ENCODE results near the gene MAP2K7.

Gene MAP2K7

GRCh38 chr19:7873304-7874075, 30.2 kb upstream of the MAP2K7 start:
- Histone ChIP-seq H3K4me3 (peak overlapping the region in 1 of 2 donors; percentile 30), H3K36me3 (no peaks in the 10 kb centered on the region), H3K4me1 (peaks cover 0 to 59% (median 40%) of the 10 kb centered on the region in 4 donors), H3K9me3 (no peaks in the 10 kb centered on the region), H3K27me3 (peaks cover 0 to 38% of the 10 kb centered on the region in 2 donors), H3K27ac (no peak overlapping the region)
- intact Hi-C loops (cut with DNase I; ENCODE audit: low total_unique reads) = no loop called here
- TF ChIP-seq, protein P1, sequence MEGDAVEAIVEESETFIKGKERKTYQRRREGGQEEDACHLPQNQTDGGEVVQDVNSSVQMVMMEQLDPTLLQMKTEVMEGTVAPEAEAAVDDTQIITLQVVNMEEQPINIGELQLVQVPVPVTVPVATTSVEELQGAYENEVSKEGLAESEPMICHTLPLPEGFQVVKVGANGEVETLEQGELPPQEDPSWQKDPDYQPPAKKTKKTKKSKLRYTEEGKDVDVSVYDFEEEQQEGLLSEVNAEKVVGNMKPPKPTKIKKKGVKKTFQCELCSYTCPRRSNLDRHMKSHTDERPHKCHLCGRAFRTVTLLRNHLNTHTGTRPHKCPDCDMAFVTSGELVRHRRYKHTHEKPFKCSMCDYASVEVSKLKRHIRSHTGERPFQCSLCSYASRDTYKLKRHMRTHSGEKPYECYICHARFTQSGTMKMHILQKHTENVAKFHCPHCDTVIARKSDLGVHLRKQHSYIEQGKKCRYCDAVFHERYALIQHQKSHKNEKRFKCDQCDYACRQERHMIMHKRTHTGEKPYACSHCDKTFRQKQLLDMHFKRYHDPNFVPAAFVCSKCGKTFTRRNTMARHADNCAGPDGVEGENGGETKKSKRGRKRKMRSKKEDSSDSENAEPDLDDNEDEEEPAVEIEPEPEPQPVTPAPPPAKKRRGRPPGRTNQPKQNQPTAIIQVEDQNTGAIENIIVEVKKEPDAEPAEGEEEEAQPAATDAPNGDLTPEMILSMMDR (IDR thresholded peaks at IDR 0.05) = no peak
- no peak for DNase-seq

DNA sequence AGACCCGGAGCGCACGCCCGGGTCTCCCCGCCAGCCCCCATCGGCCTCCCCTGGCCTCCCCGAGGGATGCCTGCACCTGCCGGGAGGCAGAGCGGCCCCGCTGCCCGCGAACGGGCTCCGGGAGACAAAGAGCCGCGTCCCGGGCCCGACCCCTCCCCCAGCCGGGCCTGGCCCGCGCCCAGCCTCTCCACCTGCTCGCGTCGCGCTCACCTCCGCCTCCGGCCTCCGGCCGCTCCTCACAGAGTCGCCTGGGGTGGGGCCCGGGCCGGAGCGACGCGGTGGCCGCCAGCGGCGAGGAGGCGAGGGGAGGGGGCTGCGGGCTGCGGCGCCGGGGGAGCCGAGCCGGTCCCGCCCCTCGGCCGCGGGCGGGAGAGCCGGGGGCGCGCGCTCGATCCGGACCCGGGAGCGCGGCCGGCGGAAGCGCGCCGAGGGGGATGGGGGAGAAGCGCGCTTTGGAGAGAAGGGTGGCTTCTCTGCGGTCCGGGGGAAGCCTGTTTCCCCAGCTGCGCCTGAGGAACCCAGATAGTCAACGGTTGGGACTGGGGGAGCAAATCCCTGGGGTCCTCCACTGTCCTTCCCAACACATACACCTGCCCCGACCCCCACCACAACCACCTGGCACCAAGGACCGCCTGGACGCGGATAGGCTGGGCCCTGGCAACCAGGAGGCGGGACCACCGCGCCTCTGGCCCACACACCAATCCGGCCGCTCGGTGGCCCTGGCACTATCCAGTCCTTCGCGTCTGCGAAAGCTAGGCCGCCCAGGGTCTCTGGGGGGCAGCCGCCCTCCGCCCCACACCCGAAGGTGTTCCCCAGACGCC, 29.4 kb upstream of the MAP2K7 start, which contains the start of gene PRR36:
TSS of gene PRR36 (minus strand) at position 315 of the 821 bp plus-strand sequence. CDS start 701 bp downstream, outside the sequence.
- Histone ChIP-seq H3K4me3 (peak within 1 kb of the TSS in 1 of 2 donors; percentile 30), H3K9me3 (no peaks in the 10 kb centered on the region), H3K27me3 (peaks cover 0 to 45% of the 10 kb centered on the region in 2 donors), H3K4me1 (peaks cover 0 to 51% (median 32%) of the 10 kb centered on the region in 4 donors), H3K36me3 (no peaks in the 10 kb centered on the region), H3K27ac (no peak within 1 kb of the TSS)
- DNase-seq = no peak
- intact Hi-C loops (cut with DNase I; ENCODE audit: low total_unique reads) = no loop called here
- TF ChIP-seq, protein P1 (IDR thresholded peaks at IDR 0.05) = no peak

- Histone ChIP-seq H3K27ac (no peak overlapping the region), H3K4me3 (no peak overlapping the region), H3K27me3 (peaks cover 0 to 48% of the 10 kb centered on the region in 2 donors), H3K36me3 (no peaks in the 10 kb centered on the region), H3K9me3 (no peaks in the 10 kb centered on the region), H3K4me1 (peaks cover 0 to 45% (median 26%) of the 10 kb centered on the region in 4 donors)
- no peak for DNase-seq
- TF ChIP-seq, protein P1 (IDR thresholded peaks at IDR 0.05) = no peak
- intact Hi-C loops (cut with DNase I; ENCODE audit: low total_unique reads) = no loop called here
Measured at GRCh38 chr19:7874897-7875273, 28.8 kb upstream of the MAP2K7 start.

DNA sequence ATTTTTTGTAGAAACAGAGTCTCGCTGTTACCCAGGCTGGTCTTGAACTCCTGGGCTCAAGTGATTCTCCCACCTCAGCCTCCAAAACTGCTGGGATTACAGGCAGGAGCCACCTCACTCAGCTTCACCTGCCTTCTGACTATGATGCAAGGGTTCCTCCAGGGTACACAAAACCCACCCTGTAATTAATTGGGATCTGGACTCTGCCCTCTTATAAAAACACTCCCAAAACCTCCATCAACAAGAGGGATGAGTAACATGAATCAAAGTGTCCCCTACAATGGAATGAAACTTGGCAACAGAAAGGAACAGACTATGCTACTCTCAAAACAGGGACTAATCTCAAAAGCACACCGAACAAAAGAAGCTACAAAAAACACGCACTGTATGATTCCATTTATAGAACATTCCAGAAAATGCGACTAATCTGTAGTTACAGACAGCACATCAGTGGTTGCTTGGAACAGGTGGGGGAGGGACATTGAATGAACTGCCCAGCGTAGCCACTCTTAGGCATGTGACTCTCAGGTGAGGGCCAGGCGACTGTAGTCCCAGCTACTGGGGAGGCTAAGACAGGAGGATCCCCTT, 26.3 kb upstream of the MAP2K7 start:
- intact Hi-C loops (cut with DNase I; ENCODE audit: low total_unique reads) = no loop called here
- Histone ChIP-seq H3K4me1 (peaks cover 0 to 24% (median 12%) of the 10 kb centered on the region in 4 donors), H3K9me3 (no peaks in the 10 kb centered on the region), H3K27ac (no peak overlapping the region), H3K36me3 (no peaks in the 10 kb centered on the region), H3K4me3 (no peak overlapping the region), H3K27me3 (peaks cover 0 to 42% of the 10 kb centered on the region in 2 donors)
- TF ChIP-seq, protein P1 (IDR thresholded peaks at IDR 0.05) = no peak
- no peak for DNase-seq

GRCh38 chr19:7879111-7879807, 24.4 kb upstream of the MAP2K7 start:
- H3K4me1 ChIP-seq = peaks cover 0 to 5% (median 3%) of the 10 kb centered on the region in 4 donors
- H3K36me3 ChIP-seq = no peaks in the 10 kb centered on the region
- DNase-seq = no peak
- H3K4me3 ChIP-seq = no peak overlapping the region
- no peak overlapping the region for H3K27ac ChIP-seq
- H3K9me3 ChIP-seq = no peaks in the 10 kb centered on the region
- TF ChIP-seq, protein P1 (IDR thresholded peaks at IDR 0.05) = no peak
- peaks cover 0 to 23% of the 10 kb centered on the region in 2 donors for H3K27me3 ChIP-seq
- intact Hi-C loops (cut with DNase I; ENCODE audit: low total_unique reads) = no loop called here

All from tibial artery (tissue), 4 donors.